ENCODE data around the gene DNAH11.

Gene DNAH11

DNA sequence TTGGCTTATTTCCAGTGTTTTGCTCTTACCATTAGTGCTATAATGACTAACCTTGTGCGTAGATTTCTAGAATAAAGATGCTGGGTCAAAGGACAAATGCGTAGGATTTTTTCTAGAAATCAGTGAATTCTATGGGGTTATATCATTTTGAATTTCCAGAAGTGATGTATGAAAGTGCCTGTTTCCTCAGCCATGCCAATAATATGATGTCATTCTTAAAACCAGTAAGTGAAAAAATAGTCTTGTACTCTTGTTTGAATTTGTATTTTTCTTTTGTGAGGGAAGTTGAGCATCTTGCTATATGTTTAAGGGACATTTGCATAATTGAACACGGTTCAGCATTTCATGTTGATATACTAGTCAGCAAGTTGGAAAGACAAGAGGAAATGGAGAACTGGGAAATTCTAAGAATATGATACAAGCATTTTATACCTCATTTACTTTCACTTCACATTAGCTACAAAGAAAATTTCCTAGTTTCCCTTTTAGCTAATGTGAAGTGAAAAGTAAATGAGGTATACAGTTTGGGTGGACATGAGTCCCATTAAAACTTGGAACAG lies 3.8 kb upstream of the DNAH11 start:
- ChIA-PET POLR2A (no interaction called here), CTCF (interaction anchor here (0.6 kb wide), 1 partner anchor 544 kb away, joined by 4 read pairs; no protein-coding TSS in a partner anchor)
- TF ChIP-seq BHLHE40 (IDR thresholded peaks at IDR 0.05; ENCODE audit: borderline replicate concordance) (no peak), SP1 (IDR thresholded peaks at IDR 0.05) (no peak), FOXK2 (IDR thresholded peaks at IDR 0.05) (no peak), TARDBP (IDR thresholded peaks at IDR 0.05) (no peak), FOXA1 (IDR thresholded peaks at IDR 0.05) (no peak), FOXM1 (IDR thresholded peaks at IDR 0.05; ENCODE audit: borderline replicate concordance) (no peak)
- DNase-seq (ENCODE audit: extremely low spot score): no peak

DNA sequence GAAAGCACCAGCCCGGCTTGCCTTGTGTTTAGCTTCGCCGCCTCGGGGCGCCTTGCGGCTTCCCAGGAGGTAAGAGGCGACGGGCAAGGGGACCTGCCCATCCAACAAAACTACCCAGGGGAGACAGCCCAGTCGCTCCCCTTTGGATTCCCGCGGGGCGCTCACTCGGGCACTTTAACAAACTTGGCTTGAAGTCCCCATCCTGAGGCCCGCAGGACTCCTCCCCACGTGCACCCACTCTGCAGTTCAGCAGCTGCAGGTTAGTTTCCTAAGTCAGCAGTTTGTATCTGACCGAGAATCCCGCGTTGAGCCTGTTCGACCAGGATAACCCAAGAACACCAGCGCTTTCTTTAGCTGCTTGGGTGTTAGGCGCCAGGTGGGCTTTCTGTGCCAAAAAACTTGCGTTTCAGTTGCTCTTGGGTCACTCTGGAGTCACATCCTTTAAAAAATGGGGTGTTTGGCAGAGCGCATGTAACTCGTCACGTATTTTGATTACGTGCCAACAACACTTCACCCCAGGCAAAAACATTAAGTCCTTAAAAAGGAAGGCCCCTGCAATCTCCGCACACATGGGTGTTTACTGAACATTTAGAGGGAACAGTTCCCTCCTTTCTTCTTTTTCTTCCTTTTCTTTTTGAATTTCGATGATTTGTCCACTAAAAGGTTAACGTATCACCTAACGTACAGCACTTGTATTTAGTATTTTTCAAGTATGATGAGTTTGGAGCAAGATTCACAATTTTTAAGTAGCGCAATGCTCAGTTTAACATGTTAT lies 876 bp downstream of the DNAH11 start:
- POLR2A ChIA-PET: no interaction called here
- TF ChIP-seq L3MBTL2 (conservative IDR thresholded peaks at IDR 0.05): peak; percentile 65
- no peak for TF ChIP-seq SP1 (IDR thresholded peaks at IDR 0.05)
- CTCF ChIA-PET: interaction anchor here (0.6 kb wide), 1 partner anchor 331 kb away, joined by 3 read pairs; no protein-coding TSS in a partner anchor

DNA sequence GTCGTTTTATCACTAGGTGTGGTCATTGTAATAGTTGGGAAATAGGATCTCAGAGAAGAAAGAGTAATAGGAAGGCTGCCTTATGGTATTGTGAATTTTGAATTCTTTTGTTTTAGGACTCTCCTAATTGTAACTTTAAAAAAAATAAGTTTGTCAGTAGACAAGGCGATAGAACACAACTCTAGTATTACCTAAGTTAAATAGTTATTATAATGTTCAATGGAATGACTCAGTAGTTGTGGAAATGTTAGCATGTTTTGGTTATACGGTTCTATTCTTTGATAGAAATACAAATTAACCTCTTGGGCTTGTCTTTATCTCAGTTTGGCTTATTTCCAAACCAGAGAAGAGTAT lies 1.4 kb downstream of the DNAH11 start:
- TF ChIP-seq FOXA1 (IDR thresholded peaks at IDR 0.05) (no peak), SUZ12 (IDR thresholded peaks at IDR 0.05) (no peak), NFRKB (IDR thresholded peaks at IDR 0.05) (no peak), FOXM1 (IDR thresholded peaks at IDR 0.05; ENCODE audit: borderline replicate concordance) (no peak)
- DNase-seq (ENCODE audit: extremely low spot score): no peak

More for the DNA sequence above, 876 bp downstream of the DNAH11 start:
- DNase-seq (ENCODE audit: extremely low spot score): peak; percentile 34

DNA sequence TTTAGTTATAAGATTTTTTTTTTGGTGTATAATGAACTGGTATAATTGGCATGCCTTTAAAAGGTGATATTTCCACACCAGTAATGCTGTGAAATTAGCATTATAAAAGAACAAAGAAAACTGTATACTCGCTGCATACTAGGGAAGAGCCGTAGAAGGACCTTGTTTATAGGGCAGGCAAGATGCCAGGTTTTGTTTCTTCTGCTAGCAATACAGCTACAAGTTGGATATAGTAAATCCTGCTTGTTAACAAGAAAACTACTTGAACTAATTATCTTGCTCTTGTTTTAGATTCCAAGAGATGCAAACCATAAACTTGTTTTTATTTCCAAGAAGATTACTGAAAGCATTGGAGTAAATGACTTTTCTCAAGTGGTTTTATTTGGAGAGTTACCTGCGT lies 1.9 kb downstream of the DNAH11 start:
- ChIA-PET CTCF (no interaction called here), POLR2A (no interaction called here)
- TF ChIP-seq LEF1 (IDR thresholded peaks at IDR 0.05; ENCODE audit: borderline replicate concordance) (no peak), FOXA1 (IDR thresholded peaks at IDR 0.05) (no peak), SUZ12 (IDR thresholded peaks at IDR 0.05) (no peak), L3MBTL2 (conservative IDR thresholded peaks at IDR 0.05) (no peak), NFRKB (IDR thresholded peaks at IDR 0.05) (no peak), FOXK2 (IDR thresholded peaks at IDR 0.05) (no peak), TARDBP (IDR thresholded peaks at IDR 0.05) (no peak), CTBP1 (IDR thresholded peaks at IDR 0.05; ENCODE audit: borderline replicate concordance) (no peak), ZNF384 (IDR thresholded peaks at IDR 0.05) (no peak), BHLHE40 (IDR thresholded peaks at IDR 0.05; ENCODE audit: borderline replicate concordance) (no peak), SP1 (IDR thresholded peaks at IDR 0.05) (no peak), HDGF (IDR thresholded peaks at IDR 0.05; ENCODE audit: borderline replicate concordance) (no peak)
- no peak for DNase-seq (ENCODE audit: extremely low spot score)

More for the DNA sequence above, 1.4 kb downstream of the DNAH11 start:
- CTCF ChIA-PET: no interaction called here
- POLR2A ChIA-PET: no interaction called here

DNA sequence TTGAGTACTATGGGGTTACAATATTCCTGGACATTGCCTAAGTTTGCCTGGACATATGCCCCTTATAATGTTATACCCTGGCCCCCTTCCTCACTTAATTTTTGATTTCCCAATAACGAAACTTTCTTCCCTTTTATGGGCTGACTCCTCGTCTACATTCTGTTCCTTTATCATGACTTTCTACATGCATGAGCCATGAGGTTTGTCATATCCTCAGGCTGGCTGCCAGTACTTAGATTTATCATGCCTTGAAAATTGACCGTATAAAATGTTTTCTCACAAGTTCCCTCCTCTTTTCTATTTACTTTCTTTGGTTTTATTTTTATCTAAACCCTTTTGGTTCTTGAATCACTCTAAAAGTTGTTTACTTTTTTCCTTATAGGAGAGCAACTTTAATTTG lies 4.7 kb downstream of the DNAH11 start:
- CTCF ChIA-PET: no interaction called here
- POLR2A ChIA-PET: no interaction called here
- TF ChIP-seq SP1 (IDR thresholded peaks at IDR 0.05) (no peak), ZNF384 (IDR thresholded peaks at IDR 0.05) (no peak), FOXM1 (IDR thresholded peaks at IDR 0.05; ENCODE audit: borderline replicate concordance) (no peak), ARNT (IDR thresholded peaks at IDR 0.05) (no peak), NFRKB (IDR thresholded peaks at IDR 0.05) (no peak)
- TF ChIP-seq, protein P1, sequence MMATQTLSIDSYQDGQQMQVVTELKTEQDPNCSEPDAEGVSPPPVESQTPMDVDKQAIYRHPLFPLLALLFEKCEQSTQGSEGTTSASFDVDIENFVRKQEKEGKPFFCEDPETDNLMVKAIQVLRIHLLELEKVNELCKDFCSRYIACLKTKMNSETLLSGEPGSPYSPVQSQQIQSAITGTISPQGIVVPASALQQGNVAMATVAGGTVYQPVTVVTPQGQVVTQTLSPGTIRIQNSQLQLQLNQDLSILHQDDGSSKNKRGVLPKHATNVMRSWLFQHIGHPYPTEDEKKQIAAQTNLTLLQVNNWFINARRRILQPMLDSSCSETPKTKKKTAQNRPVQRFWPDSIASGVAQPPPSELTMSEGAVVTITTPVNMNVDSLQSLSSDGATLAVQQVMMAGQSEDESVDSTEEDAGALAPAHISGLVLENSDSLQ (IDR thresholded peaks at IDR 0.05): no peak
- DNase-seq (ENCODE audit: extremely low spot score): no peak

DNA sequence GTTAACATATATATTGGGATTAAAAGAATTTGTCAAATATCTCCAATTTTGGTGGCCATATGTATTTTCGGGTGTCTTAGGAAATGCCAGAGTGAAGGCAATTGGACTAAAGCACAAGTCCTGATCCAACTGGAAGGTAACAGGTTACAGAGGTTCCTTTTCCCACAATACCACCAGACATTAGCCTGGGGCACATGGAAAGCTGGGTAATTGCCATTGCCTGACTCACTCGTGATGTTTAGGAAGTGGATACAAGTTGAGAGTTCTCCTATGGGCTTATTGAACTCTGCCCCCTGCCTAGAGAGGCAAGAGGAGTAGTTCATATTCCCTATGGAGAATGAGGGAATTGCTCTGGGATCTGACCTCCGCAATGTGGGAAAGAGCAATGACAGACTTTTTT lies 5.7 kb downstream of the DNAH11 start:
- TF ChIP-seq HDGF (IDR thresholded peaks at IDR 0.05; ENCODE audit: borderline replicate concordance) (no peak), NFRKB (IDR thresholded peaks at IDR 0.05) (no peak), SUZ12 (IDR thresholded peaks at IDR 0.05) (no peak), SP1 (IDR thresholded peaks at IDR 0.05) (no peak), FOXM1 (IDR thresholded peaks at IDR 0.05; ENCODE audit: borderline replicate concordance) (no peak), L3MBTL2 (conservative IDR thresholded peaks at IDR 0.05) (no peak), CTBP1 (IDR thresholded peaks at IDR 0.05; ENCODE audit: borderline replicate concordance) (no peak), ARNT (IDR thresholded peaks at IDR 0.05) (no peak), BHLHE40 (IDR thresholded peaks at IDR 0.05; ENCODE audit: borderline replicate concordance) (no peak), FOXK2 (IDR thresholded peaks at IDR 0.05) (no peak), ELF4 (IDR thresholded peaks at IDR 0.05) (no peak), TARDBP (IDR thresholded peaks at IDR 0.05) (no peak)
- POLR2A ChIA-PET: no interaction called here
- DNase-seq (ENCODE audit: extremely low spot score): no peak
- CTCF ChIA-PET: no interaction called here

DNA sequence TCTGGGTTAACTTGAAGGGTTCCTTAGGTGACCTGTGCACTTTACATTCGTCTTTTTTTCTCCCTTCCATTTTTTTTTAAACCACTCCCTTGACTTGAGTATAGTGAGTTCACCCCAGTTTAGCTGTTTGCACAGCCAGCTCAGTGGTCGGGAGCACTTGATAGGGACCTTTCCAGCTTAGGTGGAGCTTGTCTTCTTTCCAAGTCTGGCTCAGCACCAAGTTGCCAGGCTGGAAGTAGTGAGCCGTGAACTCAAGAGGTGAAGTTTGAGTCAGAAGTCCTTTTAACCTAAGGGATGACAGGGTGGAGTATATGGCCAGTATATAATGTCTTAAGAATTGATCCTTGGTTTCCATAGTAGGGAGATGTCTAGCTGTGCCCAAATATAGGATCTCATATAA lies 7.2 kb downstream of the DNAH11 start:
- TF ChIP-seq FOXA1 (IDR thresholded peaks at IDR 0.05): no peak
- TF ChIP-seq NFRKB (IDR thresholded peaks at IDR 0.05): no peak
- no peak for TF ChIP-seq FOXM1 (IDR thresholded peaks at IDR 0.05; ENCODE audit: borderline replicate concordance)
- no peak for TF ChIP-seq SUZ12 (IDR thresholded peaks at IDR 0.05)
- TF ChIP-seq, protein P1 (IDR thresholded peaks at IDR 0.05): no peak
- TF ChIP-seq HDGF (IDR thresholded peaks at IDR 0.05; ENCODE audit: borderline replicate concordance): no peak
- no peak for TF ChIP-seq BHLHE40 (IDR thresholded peaks at IDR 0.05; ENCODE audit: borderline replicate concordance)
- TF ChIP-seq LEF1 (IDR thresholded peaks at IDR 0.05; ENCODE audit: borderline replicate concordance): no peak
- TF ChIP-seq L3MBTL2 (conservative IDR thresholded peaks at IDR 0.05): no peak
- TF ChIP-seq TARDBP (IDR thresholded peaks at IDR 0.05): no peak
- no peak for TF ChIP-seq CTBP1 (IDR thresholded peaks at IDR 0.05; ENCODE audit: borderline replicate concordance)
- no peak for TF ChIP-seq FOXK2 (IDR thresholded peaks at IDR 0.05)
- TF ChIP-seq ARNT (IDR thresholded peaks at IDR 0.05): no peak
- no peak for TF ChIP-seq ZNF384 (IDR thresholded peaks at IDR 0.05)
- TF ChIP-seq ELF4 (IDR thresholded peaks at IDR 0.05): no peak
- TF ChIP-seq SP1 (IDR thresholded peaks at IDR 0.05): no peak
- no peak for DNase-seq (ENCODE audit: extremely low spot score)
- CTCF ChIA-PET: no interaction called here
- POLR2A ChIA-PET: no interaction called here
